Central memory CD8-positive, alpha-beta T cell (primary cell): ENCODE results near the gene TMEM25.
A peak's percentile ranks its signal among the peaks of the same experiment; 100 is the strongest.

Experiments
- ATAC-seq: fragments of 150-1000 bp; cut with Tn5 transposase; replicated peaks from 2 replicates; pipeline ENCODE4 v1.10.0; 2022; ENCODE audit warnings: mild to moderate bottlenecking, moderate FRiP score, moderate number of reproducible peaks; ENCODE audit not compliant: poor library complexity, severe bottlenecking; ENCODE audit errors: extremely low read depth
- DNase-seq, 2 donors: peaks; one replicate each; pipeline ENCODE4 v3.0.0; 2021; ENCODE audit warnings: low spot score in 2 of 2
- H3K27ac Mint-ChIP-seq: one replicate; pipeline ENCODE4 v1.8.0; 2022; ENCODE audit warnings: low read depth, mild to moderate bottlenecking, moderate library complexity, mixed read lengths
- H3K27me3 Mint-ChIP-seq: one replicate; pipeline ENCODE4 v1.8.0; 2022; ENCODE audit warnings: mixed read lengths
- H3K36me3 Mint-ChIP-seq: one replicate; pipeline ENCODE4 v1.8.0; 2022; ENCODE audit warnings: mild to moderate bottlenecking, moderate library complexity, mixed read lengths; ENCODE audit not compliant: insufficient read depth
- H3K4me1 Mint-ChIP-seq: one replicate; pipeline ENCODE4 v1.8.0; 2022; ENCODE audit warnings: mixed read lengths
- H3K4me3 Mint-ChIP-seq: one replicate; pipeline ENCODE4 v1.8.0; 2022; ENCODE audit warnings: mild to moderate bottlenecking, moderate library complexity, mixed read lengths
- H3K9me3 Mint-ChIP-seq: one replicate; pipeline ENCODE4 v1.8.0; 2022; ENCODE audit warnings: mixed read lengths

Gene TMEM25

GRCh38 chr11:118533769-118534729 is 3.1 kb downstream of the TMEM25 start:
- DNase-seq: no peak
- Mint-ChIP-seq H3K27ac (peak overlapping the region; percentile 59), H3K9me3 (no peaks in the 10 kb centered on the region)

GRCh38 chr11:118535261-118535660 is 4.3 kb downstream of the TMEM25 start:
- no peak for DNase-seq
- H3K36me3 Mint-ChIP-seq: peaks cover 3% of the 10 kb centered on the region

More at GRCh38 chr11:118533769-118534729, 3.1 kb downstream of the TMEM25 start:
- H3K4me3 Mint-ChIP-seq: no peak overlapping the region
- no peak for ATAC-seq
- H3K4me1 Mint-ChIP-seq: peaks cover 19% of the 10 kb centered on the region
- no peaks in the 10 kb centered on the region for H3K27me3 Mint-ChIP-seq
- H3K36me3 Mint-ChIP-seq: peaks cover 3% of the 10 kb centered on the region

GRCh38 chr11:118536726-118537125 is 5.7 kb downstream of the TMEM25 start:
- DNase-seq (no peak), ATAC-seq (no peak)
- no peaks in the 10 kb centered on the region for H3K9me3 Mint-ChIP-seq
- H3K27me3 Mint-ChIP-seq: no peaks in the 10 kb centered on the region
- H3K4me3 Mint-ChIP-seq: no peak overlapping the region
- H3K4me1 Mint-ChIP-seq: peaks cover 2% of the 10 kb centered on the region
- no peak overlapping the region for H3K27ac Mint-ChIP-seq
- peaks cover 5% of the 10 kb centered on the region for H3K36me3 Mint-ChIP-seq

More at GRCh38 chr11:118535261-118535660, 4.3 kb downstream of the TMEM25 start:
- H3K27me3 Mint-ChIP-seq: no peaks in the 10 kb centered on the region
- no peak overlapping the region for H3K27ac Mint-ChIP-seq
- H3K9me3 Mint-ChIP-seq: no peaks in the 10 kb centered on the region
- ATAC-seq: no peak
- no peak overlapping the region for H3K4me3 Mint-ChIP-seq
- peaks cover 8% of the 10 kb centered on the region for H3K4me1 Mint-ChIP-seq

- H3K36me3 Mint-ChIP-seq: peaks cover 5% of the 10 kb centered on the region
- H3K9me3 Mint-ChIP-seq: no peaks in the 10 kb centered on the region
- ATAC-seq (no peak), DNase-seq (no peak)
- H3K27me3 Mint-ChIP-seq: no peaks in the 10 kb centered on the region
- H3K27ac Mint-ChIP-seq: no peak overlapping the region
- no peaks in the 10 kb centered on the region for H3K4me1 Mint-ChIP-seq
- H3K4me3 Mint-ChIP-seq: no peak overlapping the region
These were observed 6.5 kb downstream of the TMEM25 start for GRCh38 chr11:118537409-118537980.

- Mint-ChIP-seq H3K4me1 (no peaks in the 10 kb centered on the region), H3K4me3 (no peak overlapping the region)
- no peak for ATAC-seq
These were observed 13.1 kb downstream of the TMEM25 start for GRCh38 chr11:118544010-118544646.

GRCh38 chr11:118544647-118545010 is 13.6 kb downstream of the TMEM25 start:
- Mint-ChIP-seq H3K36me3 (peaks cover 10% of the 10 kb centered on the region), H3K4me3 (no peak overlapping the region), H3K27me3 (no peaks in the 10 kb centered on the region), H3K9me3 (no peaks in the 10 kb centered on the region), H3K27ac (no peak overlapping the region), H3K4me1 (no peaks in the 10 kb centered on the region)
- DNase-seq (no peak), ATAC-seq (no peak)

More at GRCh38 chr11:118544010-118544646, 13.1 kb downstream of the TMEM25 start:
- Mint-ChIP-seq H3K27me3 (no peaks in the 10 kb centered on the region), H3K27ac (no peak overlapping the region), H3K36me3 (peaks cover 10% of the 10 kb centered on the region), H3K9me3 (no peaks in the 10 kb centered on the region)
- DNase-seq: no peak

- DNase-seq: no peak
- H3K36me3 Mint-ChIP-seq: peaks cover 9% of the 10 kb centered on the region
- no peaks in the 10 kb centered on the region for H3K9me3 Mint-ChIP-seq
- H3K4me1 Mint-ChIP-seq: no peaks in the 10 kb centered on the region
- no peaks in the 10 kb centered on the region for H3K27me3 Mint-ChIP-seq
- ATAC-seq: no peak
- H3K4me3 Mint-ChIP-seq: no peak overlapping the region
- H3K27ac Mint-ChIP-seq: no peak overlapping the region
These were observed 14.5 kb downstream of the TMEM25 start for GRCh38 chr11:118545533-118545932.

GRCh38 chr11:118547132-118547531 is 16.1 kb downstream of the TMEM25 start:
- Mint-ChIP-seq H3K36me3 (peaks cover 16% of the 10 kb centered on the region), H3K4me3 (no peak overlapping the region), H3K4me1 (no peaks in the 10 kb centered on the region), H3K9me3 (no peaks in the 10 kb centered on the region), H3K27me3 (no peaks in the 10 kb centered on the region), H3K27ac (no peak overlapping the region)
- DNase-seq (no peak), ATAC-seq (no peak)

GRCh38 chr11:118552341-118552740 is 21.3 kb downstream of the TMEM25 start:
- no peak for ATAC-seq

GRCh38 chr11:118560806-118561205 is 29.8 kb downstream of the TMEM25 start:
- Mint-ChIP-seq H3K27me3 (no peaks in the 10 kb centered on the region), H3K36me3 (peaks cover 6% of the 10 kb centered on the region), H3K27ac (no peak overlapping the region), H3K9me3 (no peaks in the 10 kb centered on the region), H3K4me1 (peaks cover 9% of the 10 kb centered on the region), H3K4me3 (no peak overlapping the region)
- ATAC-seq: no peak
- no peak for DNase-seq

More at GRCh38 chr11:118552341-118552740, 21.3 kb downstream of the TMEM25 start:
- H3K4me1 Mint-ChIP-seq: no peaks in the 10 kb centered on the region
- H3K27ac Mint-ChIP-seq: no peak overlapping the region
- no peaks in the 10 kb centered on the region for H3K27me3 Mint-ChIP-seq
- H3K36me3 Mint-ChIP-seq: peaks cover 30% of the 10 kb centered on the region
- DNase-seq: no peak
- no peaks in the 10 kb centered on the region for H3K9me3 Mint-ChIP-seq
- no peak overlapping the region for H3K4me3 Mint-ChIP-seq

- H3K9me3 Mint-ChIP-seq: no peaks in the 10 kb centered on the region
- H3K27me3 Mint-ChIP-seq: no peaks in the 10 kb centered on the region
- H3K4me1 Mint-ChIP-seq: peaks cover 13% of the 10 kb centered on the region
- peak overlapping the region; percentile 81 for H3K27ac Mint-ChIP-seq
- H3K4me3 Mint-ChIP-seq: peak overlapping the region; percentile 85
- DNase-seq (no peak), ATAC-seq (no peak)
- peaks cover 6% of the 10 kb centered on the region for H3K36me3 Mint-ChIP-seq
These were observed 34.1 kb downstream of the TMEM25 start for GRCh38 chr11:118565051-118565450.

- Mint-ChIP-seq H3K9me3 (no peaks in the 10 kb centered on the region), H3K36me3 (peaks cover 10% of the 10 kb centered on the region), H3K27ac (no peak overlapping the region), H3K4me3 (no peak overlapping the region), H3K27me3 (no peaks in the 10 kb centered on the region), H3K4me1 (peaks cover 35% of the 10 kb centered on the region)
- DNase-seq (no peak), ATAC-seq (no peak)
These were observed 38.7 kb downstream of the TMEM25 start for GRCh38 chr11:118569670-118570069.
